DND-41 (cell line): ENCODE results near the gene PRKCB.

ENCODE experiments used
- ATAC-seq: fragments of 200-7000 bp; cut with Tn5 transposase; 3 replicates; pipeline ENCODE4 v1.9.1; 2021; ENCODE audit warnings: low read depth; ENCODE audit not compliant: insufficient read depth
- DNase-seq: peaks from one replicate; pipeline ENCODE4 v3.0.0-alpha.2; 2020
- H2AFZ ChIP-seq: 2 replicates; pipeline ENCODE4 v1.6.0; 2012; ENCODE audit warnings: low read depth, low read length
- H3K27ac ChIP-seq: 2 replicates; pipeline ENCODE4 v1.5.1; 2012; ENCODE audit warnings: low read length, inconsistent platforms
- H3K27me3 ChIP-seq: fragments of 200-600 bp; sonication (generic); 2 replicates; pipeline ENCODE4 v1.6.0; 2012; ENCODE audit warnings: low read length, mild to moderate bottlenecking, inconsistent platforms; ENCODE audit not compliant: insufficient read depth, poor library complexity
- H3K36me3 ChIP-seq: 2 replicates; pipeline ENCODE4 v1.5.1; 2012; ENCODE audit warnings: low read length, inconsistent platforms; ENCODE audit not compliant: insufficient read depth
- H3K4me1 ChIP-seq: 2 replicates; pipeline ENCODE4 v1.5.1; 2012; ENCODE audit warnings: mild to moderate bottlenecking, low read length; ENCODE audit not compliant: insufficient read depth
- H3K4me2 ChIP-seq: 2 replicates; pipeline ENCODE4 v1.6.0; 2012; ENCODE audit warnings: mild to moderate bottlenecking, moderate library complexity, low read length, inconsistent platforms; ENCODE audit not compliant: insufficient read depth
- H3K4me3 ChIP-seq, 2 experiments: fragments of 200-600 bp in 1 of 2; shearing (Covaris generic) in 1 of 2; 2 replicates each; pipeline ENCODE4 v1.5.1; 2012 to 2016; ENCODE audit warnings: inconsistent platforms in 2 of 2, low read length in 2 of 2, mild to moderate bottlenecking in 2 of 2, low read depth in 1 of 2, moderate library complexity in 1 of 2
- H3K79me2 ChIP-seq: 2 replicates; pipeline ENCODE4 v1.6.0; 2012; ENCODE audit warnings: low read length, inconsistent platforms; ENCODE audit not compliant: insufficient read depth
- H3K9ac ChIP-seq: 2 replicates; pipeline ENCODE4 v1.6.0; 2012; ENCODE audit warnings: low read depth, mild to moderate bottlenecking, inconsistent platforms, low read length, moderate library complexity
- H3K9me3 ChIP-seq: 2 replicates; pipeline ENCODE4 v1.5.1; 2012; ENCODE audit warnings: low read length, moderate library complexity, mild to moderate bottlenecking, inconsistent platforms; ENCODE audit not compliant: insufficient read depth, severe bottlenecking
- H4K20me1 ChIP-seq: 2 replicates; pipeline ENCODE4 v1.6.0; 2012; ENCODE audit warnings: low read length; ENCODE audit not compliant: insufficient read depth
- EZH2 ChIP-seq: IDR thresholded peaks from 3 replicates; pipeline ENCODE4 v1.6.1; 2012; ENCODE audit warnings: borderline replicate concordance, low read depth, mild to moderate bottlenecking, moderate library complexity, low read length, inconsistent platforms; ENCODE audit not compliant: severe bottlenecking
- TF ChIP-seq, protein P1 (sequence below): IDR thresholded peaks from 2 replicates; pipeline ENCODE4 v1.5.1; 2012; ENCODE audit warnings: borderline replicate concordance, low read length, moderate library complexity, mild to moderate bottlenecking; ENCODE audit not compliant: poor library complexity, severe bottlenecking; ENCODE audit errors: extremely low read depth

Gene PRKCB

DNA sequence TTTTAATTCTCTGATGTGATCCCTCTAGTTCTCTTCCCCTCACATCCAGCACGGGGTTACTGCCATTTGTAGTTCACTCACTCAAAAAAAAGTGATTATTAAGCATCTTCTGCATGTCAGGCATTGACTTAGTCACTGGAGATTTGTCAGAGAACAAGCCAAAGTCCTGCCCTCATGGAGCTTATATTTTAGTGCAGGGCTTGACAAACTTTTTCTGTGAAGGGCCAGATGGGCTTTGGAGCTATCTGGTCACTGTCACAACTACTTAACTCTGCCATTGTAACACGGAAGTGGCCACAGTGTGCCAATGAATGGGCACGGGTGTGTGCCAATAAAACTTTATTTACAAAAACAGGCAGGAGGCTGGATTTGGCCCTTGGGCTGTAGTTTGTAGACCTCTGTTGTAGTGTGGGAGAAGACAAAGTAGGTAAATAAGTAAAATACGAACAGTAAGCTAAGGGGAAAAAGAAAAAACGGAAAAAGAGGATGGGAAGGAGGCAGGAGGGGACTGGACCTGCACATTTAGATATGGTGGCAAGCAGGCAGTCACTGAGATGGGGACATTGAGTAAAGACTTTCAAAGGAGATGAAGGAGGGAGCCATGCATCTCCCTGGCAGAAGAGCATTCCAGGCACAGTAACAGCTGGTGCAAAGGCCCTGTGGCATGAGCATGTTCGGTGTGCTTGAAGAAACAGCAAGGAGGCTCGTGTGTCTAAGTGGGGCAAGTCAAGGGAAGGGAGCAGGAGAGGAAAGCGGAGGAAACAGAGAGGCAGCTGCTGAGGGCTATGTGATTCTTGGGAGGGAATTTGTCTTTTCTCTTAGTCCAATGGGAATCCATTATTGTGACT, 217.5 kb downstream of the PRKCB start:
- H3K9ac ChIP-seq, result no peak overlapping the region
- DNase-seq (no peak), ATAC-seq (no peak)
- H3K27ac ChIP-seq, result no peak overlapping the region
- no peak overlapping the region for H2AFZ ChIP-seq
- no peak overlapping the region for H3K4me2 ChIP-seq
- no peaks in the 10 kb centered on the region for H4K20me1 ChIP-seq
- H3K79me2 ChIP-seq, result no peaks in the 10 kb centered on the region
- peaks cover 13% of the 10 kb centered on the region for H3K36me3 ChIP-seq
- no peaks in the 10 kb centered on the region for H3K4me1 ChIP-seq
- no peak for TF ChIP-seq EZH2
- TF ChIP-seq, protein P1, sequence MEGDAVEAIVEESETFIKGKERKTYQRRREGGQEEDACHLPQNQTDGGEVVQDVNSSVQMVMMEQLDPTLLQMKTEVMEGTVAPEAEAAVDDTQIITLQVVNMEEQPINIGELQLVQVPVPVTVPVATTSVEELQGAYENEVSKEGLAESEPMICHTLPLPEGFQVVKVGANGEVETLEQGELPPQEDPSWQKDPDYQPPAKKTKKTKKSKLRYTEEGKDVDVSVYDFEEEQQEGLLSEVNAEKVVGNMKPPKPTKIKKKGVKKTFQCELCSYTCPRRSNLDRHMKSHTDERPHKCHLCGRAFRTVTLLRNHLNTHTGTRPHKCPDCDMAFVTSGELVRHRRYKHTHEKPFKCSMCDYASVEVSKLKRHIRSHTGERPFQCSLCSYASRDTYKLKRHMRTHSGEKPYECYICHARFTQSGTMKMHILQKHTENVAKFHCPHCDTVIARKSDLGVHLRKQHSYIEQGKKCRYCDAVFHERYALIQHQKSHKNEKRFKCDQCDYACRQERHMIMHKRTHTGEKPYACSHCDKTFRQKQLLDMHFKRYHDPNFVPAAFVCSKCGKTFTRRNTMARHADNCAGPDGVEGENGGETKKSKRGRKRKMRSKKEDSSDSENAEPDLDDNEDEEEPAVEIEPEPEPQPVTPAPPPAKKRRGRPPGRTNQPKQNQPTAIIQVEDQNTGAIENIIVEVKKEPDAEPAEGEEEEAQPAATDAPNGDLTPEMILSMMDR, result no peak
- H3K27me3 ChIP-seq, result no peaks in the 10 kb centered on the region
- H3K9me3 ChIP-seq, result no peaks in the 10 kb centered on the region
- H3K4me3 ChIP-seq, result no peak overlapping the region

DNA sequence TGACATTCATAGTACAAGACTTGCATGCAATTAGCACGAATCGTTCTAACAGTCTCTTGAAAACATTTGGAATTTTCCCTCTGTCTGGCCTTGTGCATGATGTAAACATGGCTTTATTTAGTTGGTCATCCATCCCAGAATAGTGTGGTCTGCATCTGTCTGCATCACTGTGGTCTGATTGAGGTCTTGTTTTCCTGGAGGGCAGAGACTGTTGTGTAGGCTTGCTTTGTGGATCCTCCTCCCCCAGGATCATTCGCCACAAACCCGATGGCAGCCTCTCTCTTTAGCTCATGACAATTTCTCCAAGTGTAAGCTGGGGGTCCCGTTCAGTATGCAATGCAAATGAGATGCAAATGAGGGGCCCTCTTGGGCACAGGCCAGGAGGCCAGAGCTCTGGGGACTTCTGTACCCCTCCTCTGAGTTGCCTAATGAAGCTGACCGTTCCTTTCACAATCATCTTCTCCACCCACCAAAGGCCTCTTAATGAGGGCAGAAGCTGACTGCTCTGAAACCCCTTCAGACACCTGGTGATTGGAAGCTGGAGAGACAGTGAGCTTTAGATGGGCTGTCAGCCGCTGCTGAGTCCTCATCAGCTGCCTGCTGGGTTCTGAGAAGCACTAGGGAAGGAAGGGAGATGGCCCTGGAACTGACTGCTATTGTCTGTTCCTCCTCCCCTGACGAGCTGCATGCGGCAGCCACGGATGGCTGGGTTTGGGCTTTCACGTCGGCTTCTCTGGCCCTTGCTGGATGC, 219.1 kb downstream of the PRKCB start:
- Histone ChIP-seq H3K9ac (no peak overlapping the region), H2AFZ (no peak overlapping the region), H3K4me1 (no peaks in the 10 kb centered on the region), H3K27me3 (no peaks in the 10 kb centered on the region), H4K20me1 (no peaks in the 10 kb centered on the region), H3K79me2 (no peaks in the 10 kb centered on the region), H3K4me3 (no peak overlapping the region), H3K4me2 (no peak overlapping the region), H3K27ac (no peak overlapping the region), H3K9me3 (no peaks in the 10 kb centered on the region), H3K36me3 (peaks cover 4% of the 10 kb centered on the region)
- ATAC-seq, result no peak
- no peak for DNase-seq
- TF ChIP-seq, protein P1, result no peak
- TF ChIP-seq EZH2, result no peak

DNA sequence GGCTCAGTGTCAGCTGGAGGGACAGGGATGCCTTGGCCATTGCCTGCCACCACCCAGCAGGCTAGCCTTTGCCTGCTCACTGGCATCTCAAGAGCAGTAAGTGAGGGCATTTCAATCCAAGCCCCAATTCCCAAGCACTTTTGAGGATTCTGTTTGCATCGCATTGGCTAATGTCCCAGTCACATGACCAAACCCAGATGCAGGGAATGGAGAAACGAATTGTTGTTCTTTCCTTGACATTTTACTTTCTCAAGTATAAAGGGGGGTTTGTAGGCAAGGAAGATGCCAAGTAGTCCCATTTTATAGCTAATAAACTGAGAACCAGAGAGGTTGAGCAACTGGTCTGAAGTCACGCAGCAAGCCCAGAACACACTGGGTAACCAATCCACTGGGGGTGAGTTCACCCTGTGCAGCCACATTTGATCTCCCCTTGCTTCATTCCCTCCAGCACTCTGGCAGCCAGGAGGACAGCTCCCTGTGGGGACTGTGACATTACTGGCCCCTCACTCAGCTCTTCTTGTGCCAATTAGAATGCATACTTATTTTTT, 226.6 kb downstream of the PRKCB start:
- Histone ChIP-seq H3K4me2 (no peak overlapping the region), H3K4me3 (no peak overlapping the region), H3K27ac (no peak overlapping the region), H4K20me1 (no peaks in the 10 kb centered on the region), H2AFZ (no peak overlapping the region), H3K27me3 (no peaks in the 10 kb centered on the region), H3K36me3 (0 out of 2 replicates have a peak, but pooled peaks cover 5% of the 10 kb centered on the region), H3K79me2 (no peaks in the 10 kb centered on the region), H3K9ac (no peak overlapping the region), H3K4me1 (no peaks in the 10 kb centered on the region), H3K9me3 (no peaks in the 10 kb centered on the region)
- TF ChIP-seq EZH2, result no peak
- TF ChIP-seq, protein P1, result no peak
- ATAC-seq (no peak), DNase-seq (no peak)
